ENCODE results near the gene FKBP8.
A peak's percentile ranks its signal among the peaks of the same experiment; 100 is the strongest.

DNA sequence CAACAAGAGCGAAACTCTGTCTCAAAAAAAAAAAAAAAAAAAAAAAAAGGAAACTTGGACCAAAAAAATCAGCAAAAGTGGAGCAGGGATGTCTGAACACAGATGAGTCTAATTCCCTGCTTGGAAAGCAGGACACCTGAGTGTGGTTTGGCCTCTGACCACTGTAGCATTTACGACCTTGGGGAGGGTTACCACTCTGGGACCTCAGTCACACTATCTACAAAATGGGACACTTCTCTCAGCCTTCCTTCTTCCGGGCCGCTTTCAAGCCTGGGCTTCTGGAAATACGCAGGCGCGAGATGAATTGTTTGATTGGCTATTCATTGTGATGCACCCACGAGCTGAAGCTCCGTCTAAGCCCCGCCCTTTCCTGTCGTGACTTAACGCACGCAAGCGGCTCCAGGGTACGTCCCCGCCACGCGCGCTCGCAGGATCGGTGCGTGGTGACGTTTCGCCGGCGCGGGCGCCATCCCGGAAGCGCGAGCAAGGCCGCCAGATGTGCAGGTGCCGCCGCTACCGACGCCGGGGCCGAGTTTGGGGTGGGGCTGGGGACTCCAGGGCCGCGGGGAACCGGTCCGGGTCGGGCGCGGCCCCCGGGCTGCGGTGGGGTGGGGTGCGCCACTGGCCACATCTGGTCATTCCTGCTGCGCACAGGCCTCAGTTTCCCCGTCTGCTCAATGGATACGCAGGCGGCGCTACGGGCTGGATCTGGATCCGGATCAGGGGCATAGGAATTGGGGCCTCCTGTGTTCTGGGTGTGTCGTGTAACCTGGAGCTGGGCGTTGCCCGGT, 14.2 kb upstream of the FKBP8 start, which contains the start of gene KXD1:
- TF ChIP-seq, protein P1, sequence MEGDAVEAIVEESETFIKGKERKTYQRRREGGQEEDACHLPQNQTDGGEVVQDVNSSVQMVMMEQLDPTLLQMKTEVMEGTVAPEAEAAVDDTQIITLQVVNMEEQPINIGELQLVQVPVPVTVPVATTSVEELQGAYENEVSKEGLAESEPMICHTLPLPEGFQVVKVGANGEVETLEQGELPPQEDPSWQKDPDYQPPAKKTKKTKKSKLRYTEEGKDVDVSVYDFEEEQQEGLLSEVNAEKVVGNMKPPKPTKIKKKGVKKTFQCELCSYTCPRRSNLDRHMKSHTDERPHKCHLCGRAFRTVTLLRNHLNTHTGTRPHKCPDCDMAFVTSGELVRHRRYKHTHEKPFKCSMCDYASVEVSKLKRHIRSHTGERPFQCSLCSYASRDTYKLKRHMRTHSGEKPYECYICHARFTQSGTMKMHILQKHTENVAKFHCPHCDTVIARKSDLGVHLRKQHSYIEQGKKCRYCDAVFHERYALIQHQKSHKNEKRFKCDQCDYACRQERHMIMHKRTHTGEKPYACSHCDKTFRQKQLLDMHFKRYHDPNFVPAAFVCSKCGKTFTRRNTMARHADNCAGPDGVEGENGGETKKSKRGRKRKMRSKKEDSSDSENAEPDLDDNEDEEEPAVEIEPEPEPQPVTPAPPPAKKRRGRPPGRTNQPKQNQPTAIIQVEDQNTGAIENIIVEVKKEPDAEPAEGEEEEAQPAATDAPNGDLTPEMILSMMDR (IDR thresholded peaks at IDR 0.05): no peak
- peak in 1 of 2 donors; percentile 63 for TF ChIP-seq POLR2A (IDR thresholded peaks at IDR 0.05)

Data from vagina (tissue), 2 donors.